Ovary (tissue), 9 donors: Measurements from ENCODE around the gene BTBD9. TPM values are rescaled to one million over a fixed set of nuclear protein-coding genes. Genes with fewer than 3 reads are reported as not detected.

Source experiments
- DNase-seq, 5 donors: peaks; one replicate each; pipeline ENCODE4 v3.0.0-alpha.2; 2019 to 2020
- H3K27ac ChIP-seq, 2 donors: fragments of 200-600 bp; one replicate each; pipeline versions ENCODE4 v1.5.1 to v1.8.0; 2019 to 2022
- H3K27me3 ChIP-seq: fragments of 200-600 bp; one replicate; pipeline ENCODE4 v1.8.0; 2022
- H3K36me3 ChIP-seq: fragments of 200-600 bp; sonication (generic); one replicate; pipeline ENCODE4 v1.5.1; 2019
- H3K4me1 ChIP-seq: one replicate; pipeline ENCODE4 v1.8.1; 2013; ENCODE audit warnings: mild to moderate bottlenecking, moderate library complexity; ENCODE audit not compliant: insufficient read depth
- H3K4me3 ChIP-seq: fragments of 200-600 bp; sonication (generic); one replicate; pipeline ENCODE4 v1.5.1; 2017
- H3K9me3 ChIP-seq, 2 donors: fragments of 200-600 bp in 1 of 2; sonication (generic) in 1 of 2; one replicate each; pipeline versions ENCODE4 v1.5.1 to v1.8.1; 2013 to 2019; ENCODE audit warnings: mild to moderate bottlenecking in 1 of 2, moderate library complexity in 1 of 2
- EP300 ChIP-seq: sonication (generic); formaldehyde crosslinking; IDR thresholded peaks from one replicate; pipeline ENCODE4 v1.6.1; 2017; ENCODE audit warnings: antibody characterized with exemption
- POLR2A ChIP-seq: fragments of 450-650 bp; IDR thresholded peaks from one replicate; pipeline ENCODE4 v1.6.1; 2017; ENCODE audit warnings: antibody characterized with exemption, mild to moderate bottlenecking, moderate library complexity
- WGBS, 3 donors: extraction: QIAGEN DNeasy Blood & Tissue Kit in 1 of 3; methylation state at CpG; one replicate each; pipeline versions ENCODE4 v1.1.5 to v1.1.7; 2013 to 2017; 5-methylcytosine and 5-hydroxymethylcytosine counted together
- intact Hi-C, 4 donors: fragments of 100-400 bp; cut with DNase I; formaldehyde crosslinking; loops; one replicate each; pipeline versions ENCODE4 v1.11.0 to v1.15.1; 2022 to 2023
- polyA plus RNA-seq, 2 donors: library from polyadenylated mRNA; stranded (reverse); fragments of 200-250 nt in 1 of 2; fragments of 350-450 nt in 1 of 2; fragmentation: Illumina TruSeq in 1 of 2; extraction: RNeasy Lipid Tissue Mini Kit (QIAGEN cat#74804) in 1 of 2; gene quantifications; one replicate each; pipeline ENCODE4 v1.2.3, GENCODE V29; 2013 to 2014
- total RNA-seq, 7 donors: library from RNA; depleted of rRNA in 2 of 7; stranded (reverse); fragments of >200 nt in 2 of 7; fragmentation: NEBNext Ultra II Directional in 3 of 7; extraction: Animal tissue kit (Norgen Biotek cat#: 25700) in 3 of 7; gene quantifications; one replicate each; pipeline versions ENCODE4 v1.1.0 to v1.2.4, GENCODE V29; 2016 to 2023
- TF ChIP-seq, protein P1 (sequence below), 3 donors: fragments of 450-650 bp in 2 of 3; fragments of 200-600 bp in 1 of 3; IDR thresholded peaks; one replicate each; pipeline versions ENCODE4 v1.5.1 to v1.8.0; 2016 to 2022; ENCODE audit warnings: antibody characterized with exemption in 3 of 3, mild to moderate bottlenecking in 1 of 3
- donor health status: DM: no; HTN: no; CAD: no; lungs with moderate emphysema.
- donor health status: DM: no; HTN: no; CAD: no.
- donor health status: Bipolar disorder and iron deficiency.
- donor health status: DM: yes; HTN: yes; CAD: no.
- donor health status: DM: no; HTN: no; CAD: no.
- donor health status: DM: yes; HTN: yes; CAD: no.

The BTBD9 gene
- total and polyA plus RNA-seq, 9 donors, result 7.2 to 28.8 (median 21.0) TPM

GRCh38 chr6:38603496-38603895 lies 36.2 kb downstream of the BTBD9 start:
- H3K4me1 ChIP-seq, result no peaks in the 10 kb centered on the region
- WGBS, 3 donors, result 47 to 63% (median 55%) methylated on average over 2 of the region's 2 CpGs
- no peak for DNase-seq
- intact Hi-C loops, result no loop called here
- H3K27ac ChIP-seq, result no peak overlapping the region
- TF ChIP-seq POLR2A (no peak), EP300 (no peak)
- TF ChIP-seq, protein P1, sequence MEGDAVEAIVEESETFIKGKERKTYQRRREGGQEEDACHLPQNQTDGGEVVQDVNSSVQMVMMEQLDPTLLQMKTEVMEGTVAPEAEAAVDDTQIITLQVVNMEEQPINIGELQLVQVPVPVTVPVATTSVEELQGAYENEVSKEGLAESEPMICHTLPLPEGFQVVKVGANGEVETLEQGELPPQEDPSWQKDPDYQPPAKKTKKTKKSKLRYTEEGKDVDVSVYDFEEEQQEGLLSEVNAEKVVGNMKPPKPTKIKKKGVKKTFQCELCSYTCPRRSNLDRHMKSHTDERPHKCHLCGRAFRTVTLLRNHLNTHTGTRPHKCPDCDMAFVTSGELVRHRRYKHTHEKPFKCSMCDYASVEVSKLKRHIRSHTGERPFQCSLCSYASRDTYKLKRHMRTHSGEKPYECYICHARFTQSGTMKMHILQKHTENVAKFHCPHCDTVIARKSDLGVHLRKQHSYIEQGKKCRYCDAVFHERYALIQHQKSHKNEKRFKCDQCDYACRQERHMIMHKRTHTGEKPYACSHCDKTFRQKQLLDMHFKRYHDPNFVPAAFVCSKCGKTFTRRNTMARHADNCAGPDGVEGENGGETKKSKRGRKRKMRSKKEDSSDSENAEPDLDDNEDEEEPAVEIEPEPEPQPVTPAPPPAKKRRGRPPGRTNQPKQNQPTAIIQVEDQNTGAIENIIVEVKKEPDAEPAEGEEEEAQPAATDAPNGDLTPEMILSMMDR (IDR thresholded peaks at IDR 0.05), result no peak
- no peaks in the 10 kb centered on the region for H3K36me3 ChIP-seq
- H3K9me3 ChIP-seq, result no peaks in the 10 kb centered on the region
- H3K4me3 ChIP-seq, result no peak overlapping the region
- H3K27me3 ChIP-seq, result no peaks in the 10 kb centered on the region

- WGBS, 3 donors, result 85 to 95% (median 92%) methylated on average over 4 of the region's 4 CpGs
These were observed 39.7 kb downstream of the BTBD9 start for GRCh38 chr6:38599966-38600550.

GRCh38 chr6:38599261-38599660 lies 40.5 kb downstream of the BTBD9 start:
- Histone ChIP-seq H3K4me1 (no peaks in the 10 kb centered on the region), H3K36me3 (no peaks in the 10 kb centered on the region), H3K27ac (no peak overlapping the region), H3K27me3 (no peaks in the 10 kb centered on the region), H3K9me3 (no peaks in the 10 kb centered on the region), H3K4me3 (no peak overlapping the region)
- no peak for DNase-seq
- 91 to 95% (median 94%) methylated on average over 5 of the region's 5 CpGs for WGBS, 3 donors
- intact Hi-C loops, result no loop called here
- TF ChIP-seq, protein P1 (IDR thresholded peaks at IDR 0.05), result no peak
- TF ChIP-seq EP300 (no peak), POLR2A (no peak)

More at GRCh38 chr6:38599966-38600550, 39.7 kb downstream of the BTBD9 start:
- Histone ChIP-seq H3K27me3 (no peaks in the 10 kb centered on the region), H3K4me3 (no peak overlapping the region), H3K27ac (no peak overlapping the region), H3K9me3 (no peaks in the 10 kb centered on the region), H3K4me1 (no peaks in the 10 kb centered on the region), H3K36me3 (no peaks in the 10 kb centered on the region)
- no peak for DNase-seq
- intact Hi-C loops, result no loop called here
- TF ChIP-seq POLR2A, result no peak
- TF ChIP-seq EP300, result no peak
- TF ChIP-seq, protein P1 (IDR thresholded peaks at IDR 0.05), result no peak

DNA sequence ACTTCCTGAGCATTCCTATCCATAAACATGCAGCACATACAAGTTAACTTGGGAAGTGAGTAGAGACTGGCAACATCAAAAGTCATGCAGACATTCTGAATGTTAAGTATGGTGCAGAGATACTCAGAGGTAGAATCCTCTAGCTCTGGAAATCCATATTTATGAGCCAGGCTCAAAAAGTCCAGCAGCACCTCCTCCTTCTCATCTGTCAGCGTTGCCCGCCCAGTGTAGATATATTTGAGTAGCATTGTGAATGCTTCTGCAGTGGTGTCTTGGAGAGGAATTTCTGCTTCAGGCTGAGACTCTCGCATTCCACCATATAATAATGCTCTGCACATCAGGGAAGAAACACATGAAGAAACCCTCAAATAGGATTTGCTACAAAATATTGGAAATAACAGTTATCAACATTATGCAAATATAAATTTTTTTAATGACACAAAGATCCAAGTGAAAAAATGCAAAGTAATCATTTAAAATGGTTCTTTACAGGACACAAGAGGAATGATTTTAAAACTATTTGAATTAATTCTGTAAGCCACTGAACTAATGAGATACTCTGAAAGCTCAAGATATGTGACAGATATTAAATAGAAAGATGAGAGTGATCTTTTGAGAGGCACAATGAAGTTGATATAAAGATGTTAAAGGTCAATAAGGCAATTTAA lies 45.6 kb downstream of the BTBD9 start:
- no peaks in the 10 kb centered on the region for H3K36me3 ChIP-seq
- no peaks in the 10 kb centered on the region for H3K4me1 ChIP-seq
- no peak overlapping the region for H3K27ac ChIP-seq
- 95 to 97% (median 96%) methylated on average over 3 of the region's 3 CpGs for WGBS, 3 donors
- intact Hi-C loops, result no loop called here
- no peak overlapping the region for H3K4me3 ChIP-seq
- TF ChIP-seq EP300 (no peak), POLR2A (no peak)
- TF ChIP-seq, protein P1 (IDR thresholded peaks at IDR 0.05), result no peak
- no peak for DNase-seq
- H3K9me3 ChIP-seq, result no peaks in the 10 kb centered on the region
- H3K27me3 ChIP-seq, result no peaks in the 10 kb centered on the region
